Parathyroid adenoma (tissue), 2 donors: ENCODE measurements around the gene OR14J1.

Experiments used
- H2AFZ ChIP-seq: fragments of 300-600 bp; sonication (generic); one replicate; pipeline ENCODE4 v1.7.0; 2017; ENCODE audit warnings: antibody characterized with exemption, mild to moderate bottlenecking
- H3K27ac ChIP-seq: fragments of 300-600 bp; sonication (generic); one replicate; pipeline ENCODE4 v1.7.0; 2017
- H3K27me3 ChIP-seq: fragments of 300-600 bp; sonication (generic); one replicate; pipeline ENCODE4 v1.7.0; 2017; ENCODE audit warnings: low read length; ENCODE audit not compliant: control insufficient read depth, insufficient read depth
- H3K36me3 ChIP-seq: fragments of 300-600 bp; sonication (generic); one replicate; pipeline ENCODE4 v1.7.0; 2017; ENCODE audit warnings: low read length; ENCODE audit not compliant: control insufficient read depth, insufficient read depth
- H3K4me1 ChIP-seq: fragments of 300-600 bp; sonication (generic); one replicate; pipeline ENCODE4 v1.7.0; 2017; ENCODE audit warnings: control low read depth
- H3K4me2 ChIP-seq: fragments of 300-600 bp; sonication (generic); one replicate; pipeline ENCODE4 v1.7.0; 2017; ENCODE audit warnings: low read length
- H3K4me3 ChIP-seq: fragments of 300-600 bp; sonication (generic); one replicate; pipeline ENCODE4 v1.7.0; 2017; ENCODE audit warnings: low read depth, low read length
- H3K79me2 ChIP-seq: fragments of 300-600 bp; sonication (generic); one replicate; pipeline ENCODE4 v1.7.0; 2017; ENCODE audit warnings: control low read depth
- H3K9ac ChIP-seq: fragments of 300-600 bp; sonication (generic); one replicate; pipeline ENCODE4 v1.7.0; 2017; ENCODE audit warnings: mild to moderate bottlenecking
- H3K9me3 ChIP-seq: fragments of 300-600 bp; sonication (generic); one replicate; pipeline ENCODE4 v1.7.0; 2017; ENCODE audit warnings: low read length; ENCODE audit not compliant: control insufficient read depth
- TF ChIP-seq, protein P1 (sequence below): fragments of 300-600 bp; sonication (generic); IDR thresholded peaks from one replicate; pipeline ENCODE4 v1.7.0; 2017; ENCODE audit warnings: antibody characterized with exemption, mild to moderate bottlenecking
- donor health status: primary hyperparathyroidism.

OR14J1 gene, protein sequence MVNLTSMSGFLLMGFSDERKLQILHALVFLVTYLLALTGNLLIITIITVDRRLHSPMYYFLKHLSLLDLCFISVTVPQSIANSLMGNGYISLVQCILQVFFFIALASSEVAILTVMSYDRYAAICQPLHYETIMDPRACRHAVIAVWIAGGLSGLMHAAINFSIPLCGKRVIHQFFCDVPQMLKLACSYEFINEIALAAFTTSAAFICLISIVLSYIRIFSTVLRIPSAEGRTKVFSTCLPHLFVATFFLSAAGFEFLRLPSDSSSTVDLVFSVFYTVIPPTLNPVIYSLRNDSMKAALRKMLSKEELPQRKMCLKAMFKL

DNA sequence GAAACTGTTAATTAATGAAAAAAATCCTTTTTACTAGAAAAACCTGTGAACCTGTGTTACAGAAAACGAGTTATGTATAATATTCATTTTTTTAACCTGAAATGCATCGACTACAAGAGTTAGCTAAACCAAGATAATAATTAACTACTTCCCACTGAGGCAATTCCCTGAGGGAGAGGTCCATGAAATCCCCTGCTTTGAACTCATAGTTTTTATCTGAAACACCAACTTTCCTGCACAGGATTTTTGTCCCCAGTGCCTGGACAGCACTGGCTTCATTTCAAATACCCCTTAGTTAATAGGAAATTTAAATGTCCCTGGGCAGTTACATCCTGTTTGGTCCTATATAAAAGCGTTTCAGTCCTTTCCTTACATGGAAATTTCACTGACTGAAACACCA is at the start of gene OR14J1:
OR14J1 (plus strand) TSS at position 386 of the 400 bp plus-strand sequence. CDS start 4,989 bp downstream, outside the sequence.
- H3K27ac ChIP-seq: no peak within 1 kb of the TSS
- peaks cover 2% of the 10 kb centered on the region for H3K9me3 ChIP-seq
- H3K4me2 ChIP-seq: no peak within 1 kb of the TSS
- no peak within 1 kb of the TSS for H2AFZ ChIP-seq
- no peaks in the 10 kb centered on the region for H3K79me2 ChIP-seq
- H3K4me1 ChIP-seq: no peaks in the 10 kb centered on the region
- no peaks in the 10 kb centered on the region for H3K36me3 ChIP-seq
- H3K9ac ChIP-seq: no peak within 1 kb of the TSS
- H3K27me3 ChIP-seq: no peaks in the 10 kb centered on the region
- H3K4me3 ChIP-seq: no peak within 1 kb of the TSS
- TF ChIP-seq, protein P1, sequence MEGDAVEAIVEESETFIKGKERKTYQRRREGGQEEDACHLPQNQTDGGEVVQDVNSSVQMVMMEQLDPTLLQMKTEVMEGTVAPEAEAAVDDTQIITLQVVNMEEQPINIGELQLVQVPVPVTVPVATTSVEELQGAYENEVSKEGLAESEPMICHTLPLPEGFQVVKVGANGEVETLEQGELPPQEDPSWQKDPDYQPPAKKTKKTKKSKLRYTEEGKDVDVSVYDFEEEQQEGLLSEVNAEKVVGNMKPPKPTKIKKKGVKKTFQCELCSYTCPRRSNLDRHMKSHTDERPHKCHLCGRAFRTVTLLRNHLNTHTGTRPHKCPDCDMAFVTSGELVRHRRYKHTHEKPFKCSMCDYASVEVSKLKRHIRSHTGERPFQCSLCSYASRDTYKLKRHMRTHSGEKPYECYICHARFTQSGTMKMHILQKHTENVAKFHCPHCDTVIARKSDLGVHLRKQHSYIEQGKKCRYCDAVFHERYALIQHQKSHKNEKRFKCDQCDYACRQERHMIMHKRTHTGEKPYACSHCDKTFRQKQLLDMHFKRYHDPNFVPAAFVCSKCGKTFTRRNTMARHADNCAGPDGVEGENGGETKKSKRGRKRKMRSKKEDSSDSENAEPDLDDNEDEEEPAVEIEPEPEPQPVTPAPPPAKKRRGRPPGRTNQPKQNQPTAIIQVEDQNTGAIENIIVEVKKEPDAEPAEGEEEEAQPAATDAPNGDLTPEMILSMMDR: no peak

GRCh38 chr6:29251736-29252135 is 49.8 kb upstream of the OR14J1 start:
- Histone ChIP-seq H3K9ac (no peak overlapping the region), H3K27me3 (no peaks in the 10 kb centered on the region), H3K9me3 (no peaks in the 10 kb centered on the region), H3K79me2 (no peaks in the 10 kb centered on the region), H3K4me3 (no peak overlapping the region), H3K4me1 (no peaks in the 10 kb centered on the region), H3K27ac (no peak overlapping the region), H3K36me3 (no peaks in the 10 kb centered on the region), H2AFZ (no peak overlapping the region), H3K4me2 (no peak overlapping the region)
- TF ChIP-seq, protein P1: no peak

DNA sequence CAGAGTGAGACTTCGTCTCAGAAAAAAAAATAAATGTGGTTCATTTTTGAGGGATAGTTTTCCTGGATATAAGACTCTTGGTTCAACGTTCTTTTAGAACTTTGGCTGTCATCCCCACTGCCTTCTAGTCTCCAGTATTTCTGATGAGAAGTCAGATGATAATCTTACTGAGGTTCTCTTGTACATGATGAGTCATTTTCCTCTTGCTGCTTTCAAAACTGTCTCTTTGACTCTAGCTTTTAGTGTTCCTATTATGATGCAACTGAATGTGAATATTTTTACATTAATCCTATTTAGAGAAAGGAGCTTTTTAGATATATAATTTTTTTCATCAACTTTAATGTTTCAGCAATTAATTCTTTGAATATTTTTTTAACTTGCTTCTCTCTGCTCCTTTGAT is 46.0 kb upstream of the OR14J1 start:
- no peaks in the 10 kb centered on the region for H3K36me3 ChIP-seq
- H3K9ac ChIP-seq: no peak overlapping the region
- H3K27ac ChIP-seq: no peak overlapping the region
- TF ChIP-seq, protein P1: no peak
- no peak overlapping the region for H3K4me3 ChIP-seq
- H3K4me2 ChIP-seq: no peak overlapping the region
- H2AFZ ChIP-seq: no peak overlapping the region
- no peaks in the 10 kb centered on the region for H3K79me2 ChIP-seq
- no peaks in the 10 kb centered on the region for H3K27me3 ChIP-seq
- H3K9me3 ChIP-seq: no peaks in the 10 kb centered on the region
- H3K4me1 ChIP-seq: no peaks in the 10 kb centered on the region

GRCh38 chr6:29259721-29260120 is 41.8 kb upstream of the OR14J1 start:
- H3K27me3 ChIP-seq: no peaks in the 10 kb centered on the region
- H3K4me2 ChIP-seq: no peak overlapping the region
- no peak overlapping the region for H3K9ac ChIP-seq
- no peak overlapping the region for H3K4me3 ChIP-seq
- no peaks in the 10 kb centered on the region for H3K36me3 ChIP-seq
- H3K4me1 ChIP-seq: no peaks in the 10 kb centered on the region
- TF ChIP-seq, protein P1: no peak
- no peaks in the 10 kb centered on the region for H3K79me2 ChIP-seq
- H2AFZ ChIP-seq: no peak overlapping the region
- no peak overlapping the region for H3K27ac ChIP-seq
- no peaks in the 10 kb centered on the region for H3K9me3 ChIP-seq

GRCh38 chr6:29263001-29263400 is 38.5 kb upstream of the OR14J1 start:
- Histone ChIP-seq H3K79me2 (no peaks in the 10 kb centered on the region), H3K4me2 (no peak overlapping the region), H3K4me1 (no peaks in the 10 kb centered on the region), H2AFZ (no peak overlapping the region), H3K27me3 (no peaks in the 10 kb centered on the region), H3K36me3 (no peaks in the 10 kb centered on the region), H3K27ac (no peak overlapping the region), H3K4me3 (no peak overlapping the region), H3K9me3 (no peaks in the 10 kb centered on the region), H3K9ac (no peak overlapping the region)
- TF ChIP-seq, protein P1: no peak
